SK-N-MC (cell line): ENCODE data around the gene MBLAC2.

ENCODE experiments used
- EZH2 ChIP-seq: fragments of 200-600 bp; sonication (generic); IDR thresholded peaks from one replicate; pipeline ENCODE4 v1.6.1; 2017; ENCODE audit warnings: antibody characterized with exemption
- POLR2AphosphoS5 ChIP-seq: IDR thresholded peaks from 2 replicates; pipeline ENCODE4 v1.6.1; 2012; ENCODE audit warnings: mild to moderate bottlenecking, low read depth, low read length, borderline replicate concordance

DNA sequence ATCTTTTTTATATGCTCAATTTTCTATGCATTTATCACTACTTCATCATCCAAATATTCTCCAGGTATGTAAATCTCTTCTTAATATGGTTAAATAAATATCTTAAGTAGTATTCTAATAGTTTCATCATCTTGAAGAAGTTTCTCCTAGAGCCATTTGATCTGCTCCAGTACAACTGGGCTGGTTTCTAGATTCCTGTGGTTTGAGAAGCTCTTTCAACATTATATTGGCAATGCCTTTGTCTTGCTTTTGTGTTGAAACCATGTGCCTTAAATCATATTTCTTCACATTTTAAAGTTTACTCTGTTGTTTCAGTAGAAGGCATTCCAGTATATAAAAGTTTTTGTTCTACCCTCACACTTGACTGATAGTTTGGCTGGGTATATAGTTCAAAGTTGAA, 27.6 kb downstream of the MBLAC2 start:
- TF ChIP-seq EZH2, result no peak
- TF ChIP-seq POLR2AphosphoS5, result no peak
